ENCODE results near the gene LONP1. TPM values are rescaled to one million over a fixed set of nuclear protein-coding genes. Genes with fewer than 3 reads are reported as not detected.
A peak's percentile ranks its signal among the peaks of the same experiment; 100 is the strongest.

LONP1 gene
- polyA plus RNA-seq, 1 donor from 2014 or later: 43.1 TPM

DNA sequence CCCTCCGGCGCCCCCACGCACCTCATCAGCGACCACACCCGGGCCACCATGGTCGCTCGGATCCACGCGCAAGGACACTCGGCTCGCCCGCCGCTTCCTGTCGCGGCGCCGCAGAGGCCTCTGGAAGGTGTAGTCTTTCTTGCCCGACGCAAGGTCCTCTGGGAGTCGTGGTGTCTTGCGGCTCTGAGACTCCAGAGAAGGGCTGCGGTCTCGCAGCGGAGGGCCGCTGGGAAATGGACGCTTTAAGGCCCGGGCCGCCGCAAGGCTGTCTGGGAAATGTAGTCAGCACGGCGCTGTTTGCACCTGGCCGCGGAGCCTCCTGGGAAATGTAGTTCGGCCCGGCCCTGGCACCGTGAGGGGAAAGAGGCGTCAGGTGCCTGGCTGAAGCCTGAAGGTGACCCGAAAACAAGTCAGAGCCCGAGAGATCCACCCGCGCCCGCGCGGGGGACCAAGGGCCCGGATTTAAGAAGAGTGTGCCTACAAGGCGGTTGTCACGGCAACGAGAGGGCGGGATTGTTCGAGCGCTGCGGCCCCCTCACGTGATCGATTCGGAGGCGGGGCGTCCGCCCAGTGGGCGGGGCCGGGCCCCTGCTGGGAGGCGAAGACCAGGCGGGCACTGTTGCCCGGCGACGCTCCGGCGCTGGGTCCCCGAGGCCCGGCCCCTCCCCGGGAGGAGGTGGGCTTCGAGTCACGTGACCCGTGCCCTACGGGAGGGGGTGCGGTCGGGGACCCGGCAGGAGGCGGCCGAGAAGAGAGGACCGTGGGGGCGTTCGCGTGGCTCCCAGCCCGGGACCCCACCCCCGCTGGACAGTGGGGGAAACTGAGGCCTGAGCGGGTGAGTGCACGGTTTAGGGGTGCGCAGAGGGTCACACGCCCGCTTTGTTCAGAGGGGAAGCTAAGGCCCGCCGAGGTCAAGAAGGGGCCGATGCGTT, 39.2 kb downstream of the LONP1 start, which contains the start of the genes HSD11B1L and MICOS13:
Gene HSD11B1L (plus strand): TSS at position 591 of the 932 bp plus-strand sequence. CDS start 3,806 bp downstream, outside the sequence.
Gene MICOS13 (minus strand): TSS at position 80 of the 932 bp plus-strand sequence. CDS start 30 bp downstream, at position 50.
- Histone ChIP-seq H2AFZ (ENCODE audit: low read depth, low read length) (peak within 1 kb of the TSS; percentile 44), H3K4me3 (ENCODE audit: low read length) (peak within 1 kb of the TSS; percentile 84), H3K9me2 (ENCODE audit: insufficient read depth, low read length) (no peaks in the 10 kb centered on the region), H4K20me1 (ENCODE audit: insufficient read depth) (no peaks in the 10 kb centered on the region), H3K9ac (ENCODE audit: low read length) (peak within 1 kb of the TSS; percentile 83), H3K9me3 (ENCODE audit: low read length) (no peaks in the 10 kb centered on the region), H3K27me3 (ENCODE audit: insufficient read depth, low read depth, low read length) (no peaks in the 10 kb centered on the region), H3K4me2 (ENCODE audit: low read length) (peak within 1 kb of the TSS; percentile 88), H3K27ac (ENCODE audit: low read length) (peak within 1 kb of the TSS; percentile 75), H3K36me3 (ENCODE audit: insufficient read depth, low read length) (no peaks in the 10 kb centered on the region), H3K79me2 (replicated peaks; ENCODE audit: insufficient read depth, low read length) (peaks cover 19% of the 10 kb centered on the region), H3F3A (ENCODE audit: insufficient read depth, low read length, poor library complexity, severe bottlenecking) (no peaks in the 10 kb centered on the region)
- TF ChIP-seq SMC3 (conservative IDR thresholded peaks at IDR 0.05; ENCODE audit: poor library complexity): no peak
- TF ChIP-seq MXI1 (conservative IDR thresholded peaks at IDR 0.05; ENCODE audit: poor library complexity, severe bottlenecking): peak; percentile 87
- peak; percentile 66 for TF ChIP-seq POLR2AphosphoS5 (IDR thresholded peaks at IDR 0.05)
- TF ChIP-seq TAF1 (IDR thresholded peaks at IDR 0.05; ENCODE audit: low read depth): peak; percentile 57
- no peak for TF ChIP-seq EZH2 (IDR thresholded peaks at IDR 0.05; ENCODE audit: borderline replicate concordance, insufficient read depth, low read length, poor library complexity, severe bottlenecking)
- peak; percentile 57 for TF ChIP-seq EP300 (conservative IDR thresholded peaks at IDR 0.05; ENCODE audit: poor library complexity, severe bottlenecking)
- TF ChIP-seq, protein P1, sequence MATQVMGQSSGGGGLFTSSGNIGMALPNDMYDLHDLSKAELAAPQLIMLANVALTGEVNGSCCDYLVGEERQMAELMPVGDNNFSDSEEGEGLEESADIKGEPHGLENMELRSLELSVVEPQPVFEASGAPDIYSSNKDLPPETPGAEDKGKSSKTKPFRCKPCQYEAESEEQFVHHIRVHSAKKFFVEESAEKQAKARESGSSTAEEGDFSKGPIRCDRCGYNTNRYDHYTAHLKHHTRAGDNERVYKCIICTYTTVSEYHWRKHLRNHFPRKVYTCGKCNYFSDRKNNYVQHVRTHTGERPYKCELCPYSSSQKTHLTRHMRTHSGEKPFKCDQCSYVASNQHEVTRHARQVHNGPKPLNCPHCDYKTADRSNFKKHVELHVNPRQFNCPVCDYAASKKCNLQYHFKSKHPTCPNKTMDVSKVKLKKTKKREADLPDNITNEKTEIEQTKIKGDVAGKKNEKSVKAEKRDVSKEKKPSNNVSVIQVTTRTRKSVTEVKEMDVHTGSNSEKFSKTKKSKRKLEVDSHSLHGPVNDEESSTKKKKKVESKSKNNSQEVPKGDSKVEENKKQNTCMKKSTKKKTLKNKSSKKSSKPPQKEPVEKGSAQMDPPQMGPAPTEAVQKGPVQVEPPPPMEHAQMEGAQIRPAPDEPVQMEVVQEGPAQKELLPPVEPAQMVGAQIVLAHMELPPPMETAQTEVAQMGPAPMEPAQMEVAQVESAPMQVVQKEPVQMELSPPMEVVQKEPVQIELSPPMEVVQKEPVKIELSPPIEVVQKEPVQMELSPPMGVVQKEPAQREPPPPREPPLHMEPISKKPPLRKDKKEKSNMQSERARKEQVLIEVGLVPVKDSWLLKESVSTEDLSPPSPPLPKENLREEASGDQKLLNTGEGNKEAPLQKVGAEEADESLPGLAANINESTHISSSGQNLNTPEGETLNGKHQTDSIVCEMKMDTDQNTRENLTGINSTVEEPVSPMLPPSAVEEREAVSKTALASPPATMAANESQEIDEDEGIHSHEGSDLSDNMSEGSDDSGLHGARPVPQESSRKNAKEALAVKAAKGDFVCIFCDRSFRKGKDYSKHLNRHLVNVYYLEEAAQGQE (IDR thresholded peaks at IDR 0.05; ENCODE audit: borderline replicate concordance): peak; percentile 64

DNA sequence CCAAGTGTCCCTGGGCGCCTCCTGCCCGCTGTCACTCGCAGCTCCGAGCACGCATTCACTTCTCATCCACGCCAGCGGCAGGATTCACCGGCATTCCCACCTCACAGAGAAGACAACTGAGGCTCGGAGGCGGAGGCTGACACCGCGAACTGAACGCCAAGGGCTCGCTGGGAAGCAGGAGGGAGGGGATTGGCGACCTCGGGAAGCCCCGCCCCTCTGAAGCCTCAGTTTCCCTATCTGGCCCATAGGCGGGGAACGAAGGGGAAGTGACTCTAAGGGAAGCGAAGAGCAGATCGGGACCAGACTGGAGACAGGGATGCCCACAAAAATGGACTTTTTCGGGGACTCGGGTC, 39.9 kb downstream of the LONP1 start:
- Histone ChIP-seq H3K9me2 (ENCODE audit: insufficient read depth, low read length) (no peaks in the 10 kb centered on the region), H3K27ac (ENCODE audit: low read length) (peak overlapping the region; percentile 75), H3K4me2 (ENCODE audit: low read length) (peak overlapping the region; percentile 87), H2AFZ (ENCODE audit: low read depth, low read length) (peak overlapping the region; percentile 25), H3F3A (ENCODE audit: insufficient read depth, low read length, poor library complexity, severe bottlenecking) (no peaks in the 10 kb centered on the region), H4K20me1 (ENCODE audit: insufficient read depth) (no peaks in the 10 kb centered on the region), H3K9me3 (ENCODE audit: low read length) (no peaks in the 10 kb centered on the region), H3K36me3 (ENCODE audit: insufficient read depth, low read length) (no peaks in the 10 kb centered on the region), H3K79me2 (replicated peaks; ENCODE audit: insufficient read depth, low read length) (peaks cover 19% of the 10 kb centered on the region), H3K4me3 (ENCODE audit: low read length) (peak overlapping the region; percentile 84), H3K9ac (ENCODE audit: low read length) (peak overlapping the region; percentile 83), H3K27me3 (ENCODE audit: insufficient read depth, low read depth, low read length) (no peaks in the 10 kb centered on the region)
- TF ChIP-seq EP300 (conservative IDR thresholded peaks at IDR 0.05; ENCODE audit: poor library complexity, severe bottlenecking) (no peak), SMC3 (conservative IDR thresholded peaks at IDR 0.05; ENCODE audit: poor library complexity) (peak; percentile 28), TAF1 (IDR thresholded peaks at IDR 0.05; ENCODE audit: low read depth) (no peak)
